HG03025 (cell line): ENCODE data around the gene ACOX1.

Experiments
- ATAC-seq: cut with Tn5 transposase; IDR thresholded peaks from one replicate; pipeline ENCODE4 v1.9.1; 2021; ENCODE audit warnings: mild to moderate bottlenecking, moderate library complexity; ENCODE audit not compliant: unreplicated experiment, low FRiP score

Gene ACOX1

GRCh38 chr17:75978938-75979704 lies at the start of gene ACOX1, which contains the start of gene TEN1:
Gene ACOX1, minus strand, starts transcription at chr17:75979166. Its CDS starts 93 bp downstream, at chr17:75979073.
Gene TEN1, plus strand, starts transcription at chr17:75979240. Its CDS starts 6,953 bp downstream, at chr17:75986193.
- peak; percentile 83 for ATAC-seq

DNA sequence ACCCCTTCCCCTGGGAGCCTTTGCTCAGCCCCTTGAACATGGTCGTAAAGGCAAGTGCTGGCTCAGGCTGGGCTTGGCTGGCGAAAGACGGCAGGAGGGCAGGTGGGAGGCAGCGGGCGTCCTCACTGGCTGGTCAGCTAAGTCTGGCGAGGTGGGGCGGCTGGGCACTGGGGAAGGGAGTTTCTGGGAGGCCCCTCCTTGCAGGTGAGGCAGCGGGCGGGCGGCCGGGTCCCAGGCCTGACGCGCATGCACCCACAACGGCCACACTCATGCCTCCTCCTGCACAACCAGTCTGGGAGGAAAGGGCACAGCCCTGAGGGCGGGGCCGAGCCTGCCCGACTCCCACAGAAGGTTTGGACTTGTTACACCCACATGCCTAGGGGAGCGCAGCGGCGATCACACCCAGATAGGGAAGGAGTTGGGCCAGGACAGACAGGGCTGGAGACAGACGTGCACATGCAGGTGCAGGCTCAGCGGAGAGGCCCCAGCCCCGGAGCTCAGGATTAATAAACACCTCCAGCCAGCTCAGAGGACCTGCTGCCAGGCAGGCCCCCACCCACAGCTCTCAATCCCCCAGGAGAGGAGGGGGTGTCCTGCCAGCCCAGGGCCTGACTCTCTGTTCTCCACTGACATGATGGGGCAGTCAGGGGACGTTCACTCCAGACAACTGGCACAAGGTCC lies 48.3 kb upstream of the ACOX1 start, which contains the start of gene EVPL:
Gene EVPL, minus strand, starts transcription at position 148 of the 681 bp plus-strand sequence. Its CDS starts 108 bp downstream, at position 40.
- ATAC-seq: no peak

GRCh38 chr17:76026714-76027158 lies 47.8 kb upstream of the ACOX1 start:
- no peak for ATAC-seq

GRCh38 chr17:76025294-76025693 lies 46.3 kb upstream of the ACOX1 start:
- ATAC-seq: no peak

GRCh38 chr17:76024353-76024752 lies 45.4 kb upstream of the ACOX1 start:
- ATAC-seq: no peak

GRCh38 chr17:76023900-76024237 lies 44.9 kb upstream of the ACOX1 start:
- no peak for ATAC-seq

- no peak for ATAC-seq
These were observed 44.3 kb upstream of the ACOX1 start for GRCh38 chr17:76022973-76023899.

GRCh38 chr17:76022285-76022684 lies 43.3 kb upstream of the ACOX1 start:
- ATAC-seq: no peak

DNA sequence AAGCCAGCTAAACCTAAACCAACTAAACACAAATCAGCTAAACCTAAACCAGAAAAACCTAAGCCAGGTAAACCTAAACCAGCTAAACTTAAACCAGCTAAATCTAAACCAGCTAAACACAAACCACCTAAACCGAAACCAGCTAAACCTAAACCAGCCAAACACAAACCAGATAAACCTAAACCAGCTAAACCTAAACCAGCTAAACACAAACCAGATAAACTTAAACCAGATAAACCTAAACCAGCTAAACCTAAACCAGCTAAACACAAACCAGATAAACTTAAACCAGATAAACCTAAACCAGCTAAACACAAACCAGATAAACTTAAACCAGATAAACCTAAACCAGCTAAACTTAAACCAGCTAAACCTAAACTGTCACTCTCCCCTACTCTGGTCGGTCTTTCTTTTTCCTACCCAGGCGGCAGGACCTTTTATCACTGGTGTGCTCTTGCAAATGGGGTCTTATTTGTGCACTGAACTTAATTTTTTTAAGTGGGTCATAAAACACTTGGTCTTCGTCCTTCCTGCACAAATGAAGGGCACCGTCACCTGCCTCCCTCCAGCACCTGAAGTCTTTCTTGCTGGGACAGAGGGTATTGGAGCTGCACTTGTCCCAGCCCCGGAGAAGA lies 41.0 kb upstream of the ACOX1 start:
- no peak for ATAC-seq

- no peak for ATAC-seq
These were observed 39.8 kb upstream of the ACOX1 start for GRCh38 chr17:76018801-76019200.

- no peak for ATAC-seq
These were observed 39.3 kb upstream of the ACOX1 start for GRCh38 chr17:76018340-76018680.

GRCh38 chr17:76017481-76018339 lies 38.7 kb upstream of the ACOX1 start:
- ATAC-seq: no peak

DNA sequence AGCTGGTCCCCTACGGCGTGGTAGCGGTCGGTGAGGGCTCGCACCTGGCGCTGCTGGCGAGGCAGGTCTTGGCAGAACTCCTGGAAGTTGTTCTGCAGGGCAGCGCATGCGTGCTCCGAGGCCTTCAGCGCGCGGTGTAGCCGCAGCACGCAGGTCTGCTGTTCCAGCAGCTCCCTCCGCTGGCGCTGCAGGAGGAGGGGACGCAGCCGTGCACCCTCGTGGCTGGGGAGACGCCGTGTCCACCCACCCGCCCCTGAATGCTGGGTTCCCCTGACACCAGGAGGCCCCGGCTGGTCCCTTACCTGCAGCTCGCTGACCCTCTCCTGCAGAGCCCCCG lies 35.9 kb upstream of the ACOX1 start:
- ATAC-seq: no peak

GRCh38 chr17:76014100-76014924 lies 35.3 kb upstream of the ACOX1 start:
- no peak for ATAC-seq

DNA sequence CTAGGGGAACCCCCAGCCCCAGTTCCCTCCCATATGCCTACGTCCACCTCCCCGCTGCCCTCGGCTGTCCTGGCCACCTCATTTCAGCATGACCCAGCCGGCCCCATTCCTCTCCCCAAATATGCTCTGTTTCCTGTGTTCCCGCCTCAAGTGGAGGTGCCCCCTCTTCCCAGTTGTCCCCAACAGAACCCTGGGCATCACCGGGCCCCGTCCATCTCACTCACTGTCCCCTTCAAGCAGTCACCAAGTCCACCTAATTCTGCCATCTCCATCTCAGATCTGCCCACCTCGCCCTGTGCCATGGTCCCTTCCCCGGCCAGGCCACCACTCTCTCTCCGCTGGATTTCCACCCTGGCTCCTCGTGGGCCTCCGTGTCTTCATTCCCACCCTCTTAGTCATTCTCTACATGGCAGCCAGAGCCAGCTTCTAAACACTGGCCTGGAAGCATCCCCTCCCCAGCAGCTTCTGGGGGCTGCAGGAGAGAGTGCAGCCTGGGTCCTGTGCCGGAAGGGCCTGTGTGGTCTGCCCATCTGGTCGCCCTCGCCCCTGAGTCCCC lies 34.5 kb upstream of the ACOX1 start:
- ATAC-seq: no peak

- no peak for ATAC-seq
These were observed 33.0 kb upstream of the ACOX1 start for GRCh38 chr17:76011951-76012350.

DNA sequence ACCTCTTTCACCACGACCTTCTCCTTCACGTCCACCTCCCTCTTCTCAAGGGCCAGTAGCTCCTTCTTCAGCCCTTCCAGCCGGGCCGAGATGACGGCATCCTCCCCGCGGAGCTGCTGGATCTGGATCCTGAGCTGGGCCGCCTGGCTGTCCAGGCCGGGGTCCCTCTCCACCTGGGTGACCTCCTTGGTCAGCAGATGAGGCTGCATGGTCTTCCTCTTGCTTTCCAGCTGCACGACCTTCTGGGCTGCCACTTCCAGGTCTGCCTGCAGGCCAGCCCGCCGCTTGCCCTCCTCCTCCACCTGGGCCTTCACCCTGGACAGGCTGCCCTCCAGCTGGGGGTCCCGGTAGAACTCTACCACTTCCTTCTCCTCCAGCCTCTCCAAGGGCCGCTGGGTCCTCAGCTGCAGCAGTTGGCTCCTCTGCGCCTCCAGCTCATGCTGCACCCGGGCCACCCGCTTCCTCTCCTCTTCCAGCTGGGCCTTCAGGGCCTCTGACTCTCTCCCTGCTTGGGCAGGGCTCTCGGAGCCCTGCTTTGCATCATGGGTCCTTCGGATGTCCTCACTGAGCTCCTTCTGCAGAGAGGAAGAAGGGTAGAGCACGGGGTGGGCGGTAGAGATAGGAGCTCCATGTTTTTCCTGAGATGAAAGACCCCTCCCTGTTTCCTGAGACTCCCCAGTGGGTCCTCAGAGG lies 31.1 kb upstream of the ACOX1 start:
- ATAC-seq: no peak

- no peak for ATAC-seq
These were observed 30.5 kb upstream of the ACOX1 start for GRCh38 chr17:76009447-76009846.
